Measurements from ENCODE around the gene ECSIT.

The ECSIT gene

GRCh38 chr19:11465600-11465999, 63.3 kb downstream of the ECSIT start:
- H3K14ac ChIP-seq (ENCODE audit: low read length in 2 of 2) = no peak overlapping the region
- H2BK5ac ChIP-seq (ENCODE audit: low read depth, low read length, poor library complexity, severe bottlenecking) = no peak overlapping the region
- no peak for DNase-seq
- no peak overlapping the region for H4K91ac ChIP-seq (ENCODE audit: low read length)
- no peak overlapping the region for H3K4me2 ChIP-seq (ENCODE audit: low read length, poor library complexity, severe bottlenecking)
- no peak overlapping the region for H3K4me3 ChIP-seq (ENCODE audit: insufficient read depth in 1 of 2, low read depth in 1 of 2, low read length in 2 of 2)
- no peaks in the 10 kb centered on the region for H3K4me1 ChIP-seq (ENCODE audit: control insufficient read depth, insufficient read depth, low read depth, low read length)
- no peak overlapping the region for H2AFZ ChIP-seq (ENCODE audit: low read depth, low read length)
- no peak overlapping the region for H2BK12ac ChIP-seq (ENCODE audit: low read length in 2 of 2)
- peaks cover 0 to 8% of the 10 kb centered on the region in 2 experiments for H3K27me3 ChIP-seq (ENCODE audit: control insufficient read depth in 1 of 2, insufficient read depth in 1 of 2, low read length in 2 of 2)
- H3K9me3 ChIP-seq (ENCODE audit: control insufficient read depth, low read length) = no peaks in the 10 kb centered on the region
- no peak overlapping the region for H3K9ac ChIP-seq (ENCODE audit: low read length)
- H3K18ac ChIP-seq (ENCODE audit: low read depth in 1 of 2, low read length in 2 of 2) = no peak overlapping the region
- H2AK5ac ChIP-seq (ENCODE audit: low read length, severe bottlenecking) = no peak overlapping the region
- H2BK15ac ChIP-seq (ENCODE audit: low read depth, poor library complexity, severe bottlenecking) = peak overlapping the region; percentile 48
- no peaks in the 10 kb centered on the region for H3K79me1 ChIP-seq (replicated peaks; ENCODE audit: low read length, poor library complexity, severe bottlenecking)
- WGBS = 54% methylated on average over 7 of the region's 8 CpGs
- no peak overlapping the region for H4K8ac ChIP-seq (ENCODE audit: low read length)
- no peaks in the 10 kb centered on the region for H3K36me3 ChIP-seq (ENCODE audit: control insufficient read depth in 1 of 2, insufficient read depth in 2 of 2, low read depth in 1 of 2, low read length in 2 of 2)
- no peak overlapping the region for H2BK120ac ChIP-seq (ENCODE audit: low read depth, low read length)
- no peak overlapping the region for H3K27ac ChIP-seq (ENCODE audit: low read length, poor library complexity, severe bottlenecking)
- H3K23ac ChIP-seq (ENCODE audit: low read length in 2 of 2) = no peak overlapping the region
- no peak overlapping the region for H3K4ac ChIP-seq (ENCODE audit: low read depth in 1 of 2, low read length in 2 of 2)

GRCh38 chr19:11464333-11465265, 64.3 kb downstream of the ECSIT start:
- no peak overlapping the region for H2BK120ac ChIP-seq (ENCODE audit: low read depth, low read length)
- H4K8ac ChIP-seq (ENCODE audit: low read length) = no peak overlapping the region
- no peak for DNase-seq
- 89% methylated on average over 11 of the region's 11 CpGs for WGBS
- no peak overlapping the region for H3K4me3 ChIP-seq (ENCODE audit: insufficient read depth in 1 of 2, low read depth in 1 of 2, low read length in 2 of 2)
- no peak overlapping the region for H3K9ac ChIP-seq (ENCODE audit: low read length)
- no peaks in the 10 kb centered on the region for H3K79me1 ChIP-seq (replicated peaks; ENCODE audit: low read length, poor library complexity, severe bottlenecking)
- no peaks in the 10 kb centered on the region for H3K4me1 ChIP-seq (ENCODE audit: control insufficient read depth, insufficient read depth, low read depth, low read length)
- H2BK15ac ChIP-seq (ENCODE audit: low read depth, poor library complexity, severe bottlenecking) = no peak overlapping the region
- peak overlapping the region in 1 of 2 experiments; percentile 18 for H2BK12ac ChIP-seq (ENCODE audit: low read length in 2 of 2)
- no peak overlapping the region for H3K4me2 ChIP-seq (ENCODE audit: low read length, poor library complexity, severe bottlenecking)
- no peak overlapping the region for H2AFZ ChIP-seq (ENCODE audit: low read depth, low read length)
- H3K18ac ChIP-seq (ENCODE audit: low read depth in 1 of 2, low read length in 2 of 2) = peak overlapping the region in 1 of 2 experiments; percentile 1
- no peak overlapping the region for H3K4ac ChIP-seq (ENCODE audit: low read depth in 1 of 2, low read length in 2 of 2)
- H2AK5ac ChIP-seq (ENCODE audit: low read length, severe bottlenecking) = no peak overlapping the region
- no peaks in the 10 kb centered on the region for H3K9me3 ChIP-seq (ENCODE audit: control insufficient read depth, low read length)
- H3K23ac ChIP-seq (ENCODE audit: low read length in 2 of 2) = peak overlapping the region in 1 of 2 experiments; percentile 77
- H3K14ac ChIP-seq (ENCODE audit: low read length in 2 of 2) = peak overlapping the region in 1 of 2 experiments; percentile 84
- no peak overlapping the region for H3K27ac ChIP-seq (ENCODE audit: low read length, poor library complexity, severe bottlenecking)
- H3K27me3 ChIP-seq (ENCODE audit: control insufficient read depth in 1 of 2, insufficient read depth in 1 of 2, low read length in 2 of 2) = peaks cover 0 to 8% of the 10 kb centered on the region in 2 experiments
- no peaks in the 10 kb centered on the region for H3K36me3 ChIP-seq (ENCODE audit: control insufficient read depth in 1 of 2, insufficient read depth in 2 of 2, low read depth in 1 of 2, low read length in 2 of 2)
- H2BK5ac ChIP-seq (ENCODE audit: low read depth, low read length, poor library complexity, severe bottlenecking) = no peak overlapping the region
- peak overlapping the region; percentile 40 for H4K91ac ChIP-seq (ENCODE audit: low read length)

- H3K4me2 ChIP-seq (ENCODE audit: low read length, poor library complexity, severe bottlenecking) = no peak overlapping the region
- no peaks in the 10 kb centered on the region for H3K79me1 ChIP-seq (replicated peaks; ENCODE audit: low read length, poor library complexity, severe bottlenecking)
- peaks cover 1% of the 10 kb centered on the region for H3K4me1 ChIP-seq (ENCODE audit: control insufficient read depth, insufficient read depth, low read depth, low read length)
- H3K36me3 ChIP-seq (ENCODE audit: control insufficient read depth in 1 of 2, insufficient read depth in 2 of 2, low read depth in 1 of 2, low read length in 2 of 2) = no peaks in the 10 kb centered on the region
- H3K4ac ChIP-seq (ENCODE audit: low read depth in 1 of 2, low read length in 2 of 2) = no peak overlapping the region
- no peak overlapping the region for H2BK12ac ChIP-seq (ENCODE audit: low read length in 2 of 2)
- DNase-seq = no peak
- no peak overlapping the region for H2BK15ac ChIP-seq (ENCODE audit: low read depth, poor library complexity, severe bottlenecking)
- no peak overlapping the region for H3K14ac ChIP-seq (ENCODE audit: low read length in 2 of 2)
- H2BK120ac ChIP-seq (ENCODE audit: low read depth, low read length) = no peak overlapping the region
- no peak overlapping the region for H3K27ac ChIP-seq (ENCODE audit: low read length, poor library complexity, severe bottlenecking)
- H3K9ac ChIP-seq (ENCODE audit: low read length) = no peak overlapping the region
- WGBS = 86% methylated on average over 12 of the region's 12 CpGs
- H2BK5ac ChIP-seq (ENCODE audit: low read depth, low read length, poor library complexity, severe bottlenecking) = no peak overlapping the region
- H3K27me3 ChIP-seq (ENCODE audit: control insufficient read depth in 1 of 2, insufficient read depth in 1 of 2, low read length in 2 of 2) = peaks cover 2 to 8% of the 10 kb centered on the region in 2 experiments
- no peak overlapping the region for H2AFZ ChIP-seq (ENCODE audit: low read depth, low read length)
- no peak overlapping the region for H3K23ac ChIP-seq (ENCODE audit: low read length in 2 of 2)
- no peak overlapping the region for H4K8ac ChIP-seq (ENCODE audit: low read length)
- H4K91ac ChIP-seq (ENCODE audit: low read length) = no peak overlapping the region
- no peak overlapping the region for H3K4me3 ChIP-seq (ENCODE audit: insufficient read depth in 1 of 2, low read depth in 1 of 2, low read length in 2 of 2)
- no peak overlapping the region for H2AK5ac ChIP-seq (ENCODE audit: low read length, severe bottlenecking)
- no peaks in the 10 kb centered on the region for H3K9me3 ChIP-seq (ENCODE audit: control insufficient read depth, low read length)
- H3K18ac ChIP-seq (ENCODE audit: low read depth in 1 of 2, low read length in 2 of 2) = no peak overlapping the region
Measured at GRCh38 chr19:11463391-11463790, 65.5 kb downstream of the ECSIT start.

GRCh38 chr19:11461453-11461852, 67.5 kb downstream of the ECSIT start:
- WGBS = no CpG with 5 or more reads among the region's 2 CpGs

More at GRCh38 chr19:11461453-11461852, 67.5 kb downstream of the ECSIT start:
- Histone ChIP-seq H3K18ac (ENCODE audit: low read depth in 1 of 2, low read length in 2 of 2) (no peak overlapping the region), H3K27me3 (ENCODE audit: control insufficient read depth in 1 of 2, insufficient read depth in 1 of 2, low read length in 2 of 2) (peaks cover 4 to 21% of the 10 kb centered on the region in 2 experiments), H3K4ac (ENCODE audit: low read depth in 1 of 2, low read length in 2 of 2) (no peak overlapping the region), H3K4me2 (ENCODE audit: low read length, poor library complexity, severe bottlenecking) (no peak overlapping the region), H2BK12ac (ENCODE audit: low read length in 2 of 2) (no peak overlapping the region), H4K91ac (ENCODE audit: low read length) (no peak overlapping the region), H2AFZ (ENCODE audit: low read depth, low read length) (no peak overlapping the region), H2BK120ac (ENCODE audit: low read depth, low read length) (no peak overlapping the region), H3K4me1 (ENCODE audit: control insufficient read depth, insufficient read depth, low read depth, low read length) (peaks cover 9% of the 10 kb centered on the region), H3K14ac (ENCODE audit: low read length in 2 of 2) (no peak overlapping the region), H2BK15ac (ENCODE audit: low read depth, poor library complexity, severe bottlenecking) (no peak overlapping the region), H2AK5ac (ENCODE audit: low read length, severe bottlenecking) (no peak overlapping the region), H3K36me3 (ENCODE audit: control insufficient read depth in 1 of 2, insufficient read depth in 2 of 2, low read depth in 1 of 2, low read length in 2 of 2) (no peaks in the 10 kb centered on the region), H4K8ac (ENCODE audit: low read length) (no peak overlapping the region), H3K4me3 (ENCODE audit: insufficient read depth in 1 of 2, low read depth in 1 of 2, low read length in 2 of 2) (no peak overlapping the region), H3K27ac (ENCODE audit: low read length, poor library complexity, severe bottlenecking) (no peak overlapping the region), H3K9ac (ENCODE audit: low read length) (no peak overlapping the region), H3K9me3 (ENCODE audit: control insufficient read depth, low read length) (no peaks in the 10 kb centered on the region), H2BK5ac (ENCODE audit: low read depth, low read length, poor library complexity, severe bottlenecking) (no peak overlapping the region), H3K79me1 (replicated peaks; ENCODE audit: low read length, poor library complexity, severe bottlenecking) (no peaks in the 10 kb centered on the region), H3K23ac (ENCODE audit: low read length in 2 of 2) (no peak overlapping the region)
- no peak for DNase-seq

All from mesenchymal stem cell (in vitro differentiated cells and primary cell).